ENCODE data around the gene PTPRM. TPM values are rescaled to one million over a fixed set of nuclear protein-coding genes. Genes with fewer than 3 reads are reported as not detected.

The PTPRM gene
- polyA plus RNA-seq, 1 experiment: 81.1 TPM

DNA sequence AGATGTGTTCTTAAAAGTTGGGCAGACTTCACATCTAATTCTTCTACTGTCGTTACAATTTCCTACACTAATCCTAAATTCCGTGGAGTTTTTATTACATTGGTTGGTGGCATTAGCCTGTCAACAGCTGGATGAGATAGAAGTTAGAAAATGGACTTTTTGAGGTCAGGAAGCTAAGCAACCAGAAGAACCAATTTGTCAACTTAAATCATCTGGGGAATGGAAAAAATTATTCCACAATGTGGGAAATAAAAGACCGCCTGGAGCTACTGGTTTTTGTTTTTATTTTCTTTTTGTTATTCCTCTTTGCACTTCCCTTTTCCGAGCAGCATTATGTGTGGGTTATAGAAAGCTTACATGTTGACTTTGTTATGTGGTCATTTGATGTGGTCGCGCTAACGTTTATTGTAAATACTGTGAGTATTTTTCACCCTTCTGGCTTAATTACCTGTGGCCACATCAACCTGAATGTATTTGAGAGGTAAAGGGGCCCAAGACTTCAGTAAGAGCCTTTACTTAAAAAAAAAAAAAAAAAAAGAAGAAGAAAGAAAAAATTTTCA, 75.3 kb downstream of the PTPRM start:
- TF ChIP-seq CTCF (IDR thresholded peaks at IDR 0.05; ENCODE audit: low read depth, low read length): no peak
- H3K9me3 ChIP-seq (ENCODE audit: control insufficient read depth, insufficient read depth, low read length): no peaks in the 10 kb centered on the region
- no peak for DNase-seq (ENCODE audit: low read depth, low spot score)
- H3K27ac ChIP-seq (ENCODE audit: low read depth, low read length): no peak overlapping the region
- ChIA-PET POLR2A (no interaction called here), CTCF (no interaction called here)
- H3K27me3 ChIP-seq (ENCODE audit: control insufficient read depth, insufficient read depth, low read length): no peaks in the 10 kb centered on the region
- no peak overlapping the region for H3K4me3 ChIP-seq (ENCODE audit: low read depth, low read length)

GRCh38 chr18:7645756-7646155, 78.6 kb downstream of the PTPRM start:
- no peaks in the 10 kb centered on the region for H3K27me3 ChIP-seq (ENCODE audit: control insufficient read depth, insufficient read depth, low read length)
- no peak for TF ChIP-seq CTCF (IDR thresholded peaks at IDR 0.05; ENCODE audit: low read depth, low read length)
- no peak overlapping the region for H3K27ac ChIP-seq (ENCODE audit: low read depth, low read length)
- POLR2A ChIA-PET: no interaction called here
- no peaks in the 10 kb centered on the region for H3K9me3 ChIP-seq (ENCODE audit: control insufficient read depth, insufficient read depth, low read length)
- no peak for DNase-seq (ENCODE audit: low read depth, low spot score)
- H3K4me3 ChIP-seq (ENCODE audit: low read depth, low read length): no peak overlapping the region
- CTCF ChIA-PET: no interaction called here

- DNase-seq (ENCODE audit: low read depth, low spot score): no peak
- Histone ChIP-seq H3K27me3 (ENCODE audit: control insufficient read depth, insufficient read depth, low read length) (no peaks in the 10 kb centered on the region), H3K9me3 (ENCODE audit: control insufficient read depth, insufficient read depth, low read length) (no peaks in the 10 kb centered on the region), H3K27ac (ENCODE audit: low read depth, low read length) (no peak overlapping the region), H3K4me3 (ENCODE audit: low read depth, low read length) (no peak overlapping the region)
- TF ChIP-seq CTCF (IDR thresholded peaks at IDR 0.05; ENCODE audit: low read depth, low read length): no peak
- ChIA-PET CTCF (no interaction called here), POLR2A (no interaction called here)
Observed at GRCh38 chr18:7646174-7646886, 79.2 kb downstream of the PTPRM start.

DNA sequence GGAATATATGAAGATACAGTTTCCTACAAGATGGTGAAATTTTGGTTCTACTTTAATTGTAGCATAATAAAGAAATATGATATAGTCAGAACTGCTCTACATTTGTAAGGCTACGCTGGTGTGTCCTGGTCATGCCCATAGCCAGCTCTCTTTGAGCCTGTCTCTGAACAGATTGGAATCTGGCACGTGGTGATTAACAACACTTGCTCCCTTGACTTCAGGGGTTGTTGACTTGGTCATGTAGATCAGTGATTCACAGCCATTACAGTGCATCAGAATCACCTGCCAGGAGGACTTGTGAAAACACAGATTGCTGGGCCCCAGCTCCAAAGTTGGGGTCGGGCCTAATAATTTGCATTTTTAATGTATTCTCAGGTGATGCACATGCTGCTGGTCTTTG, 80.4 kb downstream of the PTPRM start:
- DNase-seq (ENCODE audit: low read depth, low spot score): no peak
- Histone ChIP-seq H3K4me3 (ENCODE audit: low read depth, low read length) (no peak overlapping the region), H3K27ac (ENCODE audit: low read depth, low read length) (no peak overlapping the region), H3K27me3 (ENCODE audit: control insufficient read depth, insufficient read depth, low read length) (no peaks in the 10 kb centered on the region), H3K9me3 (ENCODE audit: control insufficient read depth, insufficient read depth, low read length) (no peaks in the 10 kb centered on the region)
- no peak for TF ChIP-seq CTCF (IDR thresholded peaks at IDR 0.05; ENCODE audit: low read depth, low read length)
- ChIA-PET POLR2A (no interaction called here), CTCF (no interaction called here)

DNA sequence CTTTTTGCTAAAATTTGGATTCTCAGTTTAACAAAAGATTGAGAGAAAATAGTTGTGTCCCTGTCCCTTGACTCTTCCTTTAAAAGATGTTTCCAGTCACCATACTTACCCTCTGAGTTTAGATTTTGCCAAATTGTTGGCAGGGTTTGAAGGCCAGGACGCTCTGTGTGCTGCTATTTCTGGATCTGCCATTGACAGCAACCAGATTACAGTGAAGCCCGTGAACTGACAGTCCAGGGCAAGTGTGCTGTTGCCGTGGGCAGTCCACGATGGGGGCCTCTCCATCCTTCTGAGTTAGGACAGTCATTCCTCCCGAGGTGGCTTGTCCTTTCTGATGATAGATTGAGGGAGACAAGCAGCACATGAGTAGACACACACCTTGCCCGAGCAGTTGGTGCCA, 89.9 kb downstream of the PTPRM start:
- Histone ChIP-seq H3K9me3 (ENCODE audit: control insufficient read depth, insufficient read depth, low read length) (no peaks in the 10 kb centered on the region), H3K27ac (ENCODE audit: low read depth, low read length) (no peak overlapping the region), H3K4me3 (ENCODE audit: low read depth, low read length) (no peak overlapping the region), H3K27me3 (ENCODE audit: control insufficient read depth, insufficient read depth, low read length) (no peaks in the 10 kb centered on the region)
- ChIA-PET POLR2A (no interaction called here), CTCF (no interaction called here)
- TF ChIP-seq CTCF (IDR thresholded peaks at IDR 0.05; ENCODE audit: low read depth, low read length): no peak
- no peak for DNase-seq (ENCODE audit: low read depth, low spot score)
